Measurements from ENCODE around the gene EDC4. TPM values are rescaled to one million over a fixed set of nuclear protein-coding genes. Genes with fewer than 3 reads are reported as not detected.

Gene EDC4
- total RNA-seq, 1 experiment from 2014 or later, result 48.8 TPM

GRCh38 chr16:67893743-67894399 lies 21.0 kb downstream of the EDC4 start:
- Histone ChIP-seq H4K20me1 (ENCODE audit: insufficient read depth) (peaks cover 19% of the 10 kb centered on the region), H3K4me2 (peak overlapping the region; percentile 89), H3K36me3 (ENCODE audit: low read depth) (no peaks in the 10 kb centered on the region), H2AFZ (peak overlapping the region; percentile 86), H3K9me2 (ENCODE audit: insufficient read depth) (no peaks in the 10 kb centered on the region), H3K9me3 (ENCODE audit: insufficient read depth, low read depth) (no peaks in the 10 kb centered on the region), H3F3A (ENCODE audit: insufficient read depth, low read depth) (peaks cover 20% of the 10 kb centered on the region; the same call in 1 of the 2 replicates), H3K4me3 (peak overlapping the region; percentile 98), H3K79me2 (ENCODE audit: low read depth) (peaks cover 52% of the 10 kb centered on the region), H3K27ac (peak overlapping the region; percentile 31), H3K27me3 (ENCODE audit: insufficient read depth, low read depth) (no peaks in the 10 kb centered on the region), H3K4me1 (replicated peaks; ENCODE audit: insufficient read depth) (peaks cover 14% of the 10 kb centered on the region)
- POLR2A ChIA-PET (ENCODE audit: unreplicated experiment), result no interaction called here
- intact Hi-C loops (cut with micrococcal nuclease; ENCODE audit: unreplicated experiment), result loop anchor here (5.0 kb wide), 1 partner anchor 33 kb away; no protein-coding TSS in a partner anchor
- CTCF ChIA-PET, result interaction anchor here (0.6 kb wide), 1 partner anchor 77 kb away, joined by 11 read pairs; no protein-coding TSS in a partner anchor
- BruUV-seq (replicated peaks), result TSS peak; percentile 41
- TF ChIP-seq EZH2 (IDR thresholded peaks at IDR 0.05; ENCODE audit: low read depth) (no peak), CTCF (conservative IDR thresholded peaks at IDR 0.05) (no peak)
- DNase-seq, result no peak

GRCh38 chr16:67897231-67897630 lies 24.4 kb downstream of the EDC4 start:
- no peak overlapping the region for H2AFZ ChIP-seq
- intact Hi-C loops (cut with micrococcal nuclease; ENCODE audit: unreplicated experiment), result no loop called here
- H3K9me3 ChIP-seq (ENCODE audit: insufficient read depth, low read depth), result no peaks in the 10 kb centered on the region
- peaks cover 57% of the 10 kb centered on the region for H3K79me2 ChIP-seq (ENCODE audit: low read depth)
- no peaks in the 10 kb centered on the region for H3K9me2 ChIP-seq (ENCODE audit: insufficient read depth)
- H3K4me1 ChIP-seq (replicated peaks; ENCODE audit: insufficient read depth), result peaks cover 13% of the 10 kb centered on the region
- H3K27ac ChIP-seq, result no peak overlapping the region
- no peak overlapping the region for H3K4me3 ChIP-seq
- POLR2A ChIA-PET (ENCODE audit: unreplicated experiment), result interaction anchor here (0.5 kb wide), 1 partner anchor 38 kb away, joined by 3 read pairs; no protein-coding TSS in a partner anchor
- no peaks in the 10 kb centered on the region for H3K27me3 ChIP-seq (ENCODE audit: insufficient read depth, low read depth)
- TF ChIP-seq CTCF (conservative IDR thresholded peaks at IDR 0.05), result no peak
- TF ChIP-seq EZH2 (IDR thresholded peaks at IDR 0.05; ENCODE audit: low read depth), result no peak
- no peak overlapping the region for H3K4me2 ChIP-seq
- no TSS peak for BruUV-seq (replicated peaks)
- no peak for DNase-seq
- peaks cover 28% of the 10 kb centered on the region for H4K20me1 ChIP-seq (ENCODE audit: insufficient read depth)
- peaks cover 14% of the 10 kb centered on the region; the same call in 1 of the 2 replicates for H3F3A ChIP-seq (ENCODE audit: insufficient read depth, low read depth)
- CTCF ChIA-PET, result no interaction called here
- no peaks in the 10 kb centered on the region for H3K36me3 ChIP-seq (ENCODE audit: low read depth)

- TF ChIP-seq CTCF (conservative IDR thresholded peaks at IDR 0.05), result no peak
- no peak for TF ChIP-seq EZH2 (IDR thresholded peaks at IDR 0.05; ENCODE audit: low read depth)
- intact Hi-C loops (cut with micrococcal nuclease; ENCODE audit: unreplicated experiment), result no loop called here
- H3K9me2 ChIP-seq (ENCODE audit: insufficient read depth), result no peaks in the 10 kb centered on the region
- BruUV-seq (replicated peaks), result no TSS peak
- no peaks in the 10 kb centered on the region for H3K4me1 ChIP-seq (replicated peaks; ENCODE audit: insufficient read depth)
- POLR2A ChIA-PET (ENCODE audit: unreplicated experiment), result no interaction called here
- H3K27me3 ChIP-seq (ENCODE audit: insufficient read depth, low read depth), result no peaks in the 10 kb centered on the region
- H3K9me3 ChIP-seq (ENCODE audit: insufficient read depth, low read depth), result no peaks in the 10 kb centered on the region
- no peak overlapping the region for H3K4me2 ChIP-seq
- H2AFZ ChIP-seq, result no peak overlapping the region
- CTCF ChIA-PET, result no interaction called here
- DNase-seq, result no peak
- no peak overlapping the region for H3K27ac ChIP-seq
- H3K36me3 ChIP-seq (ENCODE audit: low read depth), result no peaks in the 10 kb centered on the region
- H3K4me3 ChIP-seq, result no peak overlapping the region
- H4K20me1 ChIP-seq (ENCODE audit: insufficient read depth), result peaks cover 27% of the 10 kb centered on the region
- H3F3A ChIP-seq (ENCODE audit: insufficient read depth, low read depth), result no peaks in the 10 kb centered on the region
- peaks cover 21% of the 10 kb centered on the region for H3K79me2 ChIP-seq (ENCODE audit: low read depth)
Measured at GRCh38 chr16:67901734-67902133, 28.9 kb downstream of the EDC4 start.
